ENCODE results near the gene ADIPOR2. TPM values are rescaled to one million over a fixed set of nuclear protein-coding genes. Genes with fewer than 3 reads are reported as not detected.

The ADIPOR2 gene
- total and polyA plus RNA-seq, 4 donors, result 26.6 to 68.3 (median 41.7) TPM

DNA sequence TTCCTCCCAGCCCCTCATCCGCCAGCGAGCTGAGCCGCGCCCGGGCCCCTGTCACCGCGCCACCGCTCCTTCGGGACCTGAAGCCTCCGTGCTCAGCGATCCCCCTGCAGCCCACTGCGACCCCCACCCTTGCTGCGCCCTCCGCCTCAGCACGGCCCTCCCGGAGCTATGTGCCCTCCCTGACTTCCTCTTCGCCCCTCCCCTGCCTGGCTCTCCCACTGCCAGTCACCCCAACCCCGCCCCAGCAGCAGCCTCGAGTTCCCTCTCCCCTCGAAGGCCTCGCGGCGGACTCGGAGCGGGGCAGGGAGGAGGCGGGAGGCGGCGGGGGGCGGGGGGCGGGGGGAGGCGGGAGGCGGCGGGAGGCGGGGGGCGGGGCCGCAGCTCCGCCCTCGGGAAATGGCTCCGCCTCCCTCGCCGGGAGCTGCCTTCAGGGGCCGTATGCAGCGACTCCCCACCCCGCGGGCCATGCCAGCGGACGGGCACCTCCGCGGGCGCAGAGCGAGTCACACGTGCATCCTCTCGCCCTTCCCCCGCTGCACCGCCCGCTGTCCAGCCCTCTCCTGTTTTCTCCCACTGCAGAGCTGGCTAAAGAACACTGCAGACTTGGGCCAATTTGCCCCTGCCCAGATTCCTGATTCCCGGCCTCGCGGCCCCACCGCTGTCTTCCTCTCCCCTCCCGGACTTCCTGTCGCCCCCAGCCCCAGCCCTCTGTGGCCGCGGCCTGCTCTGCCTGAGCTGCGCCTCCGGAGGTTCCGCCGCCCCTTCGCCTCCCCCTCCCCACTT is 29.1 kb upstream of the ADIPOR2 start:
- peak; percentile 84 for DNase-seq (ENCODE audit: low spot score)
- WGBS, result 5% methylated on average over 69 of the region's 69 CpGs
- TF ChIP-seq, protein P1, sequence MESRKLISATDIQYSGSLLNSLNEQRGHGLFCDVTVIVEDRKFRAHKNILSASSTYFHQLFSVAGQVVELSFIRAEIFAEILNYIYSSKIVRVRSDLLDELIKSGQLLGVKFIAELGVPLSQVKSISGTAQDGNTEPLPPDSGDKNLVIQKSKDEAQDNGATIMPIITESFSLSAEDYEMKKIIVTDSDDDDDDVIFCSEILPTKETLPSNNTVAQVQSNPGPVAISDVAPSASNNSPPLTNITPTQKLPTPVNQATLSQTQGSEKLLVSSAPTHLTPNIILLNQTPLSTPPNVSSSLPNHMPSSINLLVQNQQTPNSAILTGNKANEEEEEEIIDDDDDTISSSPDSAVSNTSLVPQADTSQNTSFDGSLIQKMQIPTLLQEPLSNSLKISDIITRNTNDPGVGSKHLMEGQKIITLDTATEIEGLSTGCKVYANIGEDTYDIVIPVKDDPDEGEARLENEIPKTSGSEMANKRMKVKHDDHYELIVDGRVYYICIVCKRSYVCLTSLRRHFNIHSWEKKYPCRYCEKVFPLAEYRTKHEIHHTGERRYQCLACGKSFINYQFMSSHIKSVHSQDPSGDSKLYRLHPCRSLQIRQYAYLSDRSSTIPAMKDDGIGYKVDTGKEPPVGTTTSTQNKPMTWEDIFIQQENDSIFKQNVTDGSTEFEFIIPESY (IDR thresholded peaks at IDR 0.05), result peak; percentile 21
- TF ChIP-seq RAD21 (IDR thresholded peaks at IDR 0.05), result peak in 1 of 2 donors; percentile 54
- TF ChIP-seq NR2F2 (IDR thresholded peaks at IDR 0.05), result no peak
- peak; percentile 66 for TF ChIP-seq YY1 (IDR thresholded peaks at IDR 0.05)
- TF ChIP-seq, protein P2, sequence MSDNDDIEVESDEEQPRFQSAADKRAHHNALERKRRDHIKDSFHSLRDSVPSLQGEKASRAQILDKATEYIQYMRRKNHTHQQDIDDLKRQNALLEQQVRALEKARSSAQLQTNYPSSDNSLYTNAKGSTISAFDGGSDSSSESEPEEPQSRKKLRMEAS (IDR thresholded peaks at IDR 0.05), result peak; percentile 99
- no peak for TF ChIP-seq TAF1 (conservative IDR thresholded peaks at IDR 0.05)
- TF ChIP-seq FOXA1 (IDR thresholded peaks at IDR 0.05), result no peak
- no peak for TF ChIP-seq ATF3 (IDR thresholded peaks at IDR 0.05)
- TF ChIP-seq GABPA (IDR thresholded peaks at IDR 0.05 in 1 of 2, conservative IDR thresholded peaks at IDR 0.05 in 1 of 2), result no peak
- TF ChIP-seq RXRA (IDR thresholded peaks at IDR 0.05), result peak; percentile 47 to 57
- TF ChIP-seq HNF4A (conservative IDR thresholded peaks at IDR 0.05), result no peak
- TF ChIP-seq JUND (IDR thresholded peaks at IDR 0.05), result no peak
- peak; percentile 82 for TF ChIP-seq SP1 (IDR thresholded peaks at IDR 0.05)
- peak; percentile 95 to 96 for TF ChIP-seq EGR1 (IDR thresholded peaks at IDR 0.05; ENCODE audit: low read depth in 2 of 2)
- TF ChIP-seq, protein P3, sequence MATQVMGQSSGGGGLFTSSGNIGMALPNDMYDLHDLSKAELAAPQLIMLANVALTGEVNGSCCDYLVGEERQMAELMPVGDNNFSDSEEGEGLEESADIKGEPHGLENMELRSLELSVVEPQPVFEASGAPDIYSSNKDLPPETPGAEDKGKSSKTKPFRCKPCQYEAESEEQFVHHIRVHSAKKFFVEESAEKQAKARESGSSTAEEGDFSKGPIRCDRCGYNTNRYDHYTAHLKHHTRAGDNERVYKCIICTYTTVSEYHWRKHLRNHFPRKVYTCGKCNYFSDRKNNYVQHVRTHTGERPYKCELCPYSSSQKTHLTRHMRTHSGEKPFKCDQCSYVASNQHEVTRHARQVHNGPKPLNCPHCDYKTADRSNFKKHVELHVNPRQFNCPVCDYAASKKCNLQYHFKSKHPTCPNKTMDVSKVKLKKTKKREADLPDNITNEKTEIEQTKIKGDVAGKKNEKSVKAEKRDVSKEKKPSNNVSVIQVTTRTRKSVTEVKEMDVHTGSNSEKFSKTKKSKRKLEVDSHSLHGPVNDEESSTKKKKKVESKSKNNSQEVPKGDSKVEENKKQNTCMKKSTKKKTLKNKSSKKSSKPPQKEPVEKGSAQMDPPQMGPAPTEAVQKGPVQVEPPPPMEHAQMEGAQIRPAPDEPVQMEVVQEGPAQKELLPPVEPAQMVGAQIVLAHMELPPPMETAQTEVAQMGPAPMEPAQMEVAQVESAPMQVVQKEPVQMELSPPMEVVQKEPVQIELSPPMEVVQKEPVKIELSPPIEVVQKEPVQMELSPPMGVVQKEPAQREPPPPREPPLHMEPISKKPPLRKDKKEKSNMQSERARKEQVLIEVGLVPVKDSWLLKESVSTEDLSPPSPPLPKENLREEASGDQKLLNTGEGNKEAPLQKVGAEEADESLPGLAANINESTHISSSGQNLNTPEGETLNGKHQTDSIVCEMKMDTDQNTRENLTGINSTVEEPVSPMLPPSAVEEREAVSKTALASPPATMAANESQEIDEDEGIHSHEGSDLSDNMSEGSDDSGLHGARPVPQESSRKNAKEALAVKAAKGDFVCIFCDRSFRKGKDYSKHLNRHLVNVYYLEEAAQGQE (IDR thresholded peaks at IDR 0.05), result peak; percentile 94
- TF ChIP-seq CTCF (IDR thresholded peaks at IDR 0.05; ENCODE audit: low read depth, low read length, missing input control), result no peak
- TF ChIP-seq FOXA2 (IDR thresholded peaks at IDR 0.05), result no peak
- H3K27me3 ChIP-seq (ENCODE audit: control insufficient read depth in 4 of 4, insufficient read depth in 4 of 4, low read length in 3 of 4), result no peaks in the 10 kb centered on the region
- H3K36me3 ChIP-seq (ENCODE audit: control insufficient read depth in 4 of 4, insufficient read depth in 3 of 4, low read depth in 1 of 4, low read length in 3 of 4), result no peaks in the 10 kb centered on the region
- peaks cover 4 to 21% (median 6%) of the 10 kb centered on the region in 4 donors for H3K4me1 ChIP-seq (ENCODE audit: control insufficient read depth in 4 of 4, insufficient read depth in 4 of 4, low read length in 3 of 4)
- H3K9ac ChIP-seq (ENCODE audit: low read depth in 1 of 2, low read length in 2 of 2), result peak overlapping the region; percentile 44 to 63
- H3K27ac ChIP-seq (ENCODE audit: low read depth in 1 of 2, low read length in 2 of 2), result peak overlapping the region; percentile 92 to 98
- H3K9me3 ChIP-seq (ENCODE audit: control insufficient read depth in 4 of 4, low read length in 3 of 4), result no peaks in the 10 kb centered on the region
- H3K4me3 ChIP-seq (ENCODE audit: low read depth in 1 of 3, low read length in 3 of 3), result peak overlapping the region; percentile 11 to 50 (median 37)
